Measurements from ENCODE around the gene LAT. TPM values are rescaled to one million over a fixed set of nuclear protein-coding genes. Genes with fewer than 3 reads are reported as not detected.
A peak's percentile ranks its signal among the peaks of the same experiment; 100 is the strongest.

Gene LAT
- total and polyA plus RNA-seq, 10 donors = 28.6 to 54.2 (median 32.6) TPM

DNA sequence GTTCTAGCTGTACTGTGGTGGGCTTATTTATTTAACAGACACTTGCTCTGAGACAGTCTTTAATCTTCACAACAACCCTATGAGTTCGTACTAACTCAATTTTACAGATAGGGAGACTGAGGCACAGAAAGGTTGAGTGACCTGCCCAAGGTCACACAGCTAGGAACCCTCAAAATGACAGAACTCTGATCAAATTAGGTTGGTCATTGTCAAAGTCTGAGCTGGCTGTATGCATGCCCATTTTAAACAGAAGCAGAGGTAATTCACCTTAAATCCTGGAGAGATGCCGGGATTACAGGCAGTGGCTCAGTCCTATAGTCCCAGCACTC, 24.9 kb downstream of the LAT start:
- no peak for DNase-seq
- H3K27ac ChIP-seq = peak overlapping the region in 1 of 8 donors; percentile 67
- TF ChIP-seq, protein P1, sequence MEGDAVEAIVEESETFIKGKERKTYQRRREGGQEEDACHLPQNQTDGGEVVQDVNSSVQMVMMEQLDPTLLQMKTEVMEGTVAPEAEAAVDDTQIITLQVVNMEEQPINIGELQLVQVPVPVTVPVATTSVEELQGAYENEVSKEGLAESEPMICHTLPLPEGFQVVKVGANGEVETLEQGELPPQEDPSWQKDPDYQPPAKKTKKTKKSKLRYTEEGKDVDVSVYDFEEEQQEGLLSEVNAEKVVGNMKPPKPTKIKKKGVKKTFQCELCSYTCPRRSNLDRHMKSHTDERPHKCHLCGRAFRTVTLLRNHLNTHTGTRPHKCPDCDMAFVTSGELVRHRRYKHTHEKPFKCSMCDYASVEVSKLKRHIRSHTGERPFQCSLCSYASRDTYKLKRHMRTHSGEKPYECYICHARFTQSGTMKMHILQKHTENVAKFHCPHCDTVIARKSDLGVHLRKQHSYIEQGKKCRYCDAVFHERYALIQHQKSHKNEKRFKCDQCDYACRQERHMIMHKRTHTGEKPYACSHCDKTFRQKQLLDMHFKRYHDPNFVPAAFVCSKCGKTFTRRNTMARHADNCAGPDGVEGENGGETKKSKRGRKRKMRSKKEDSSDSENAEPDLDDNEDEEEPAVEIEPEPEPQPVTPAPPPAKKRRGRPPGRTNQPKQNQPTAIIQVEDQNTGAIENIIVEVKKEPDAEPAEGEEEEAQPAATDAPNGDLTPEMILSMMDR (IDR thresholded peaks at IDR 0.05 in 8 of 11, conservative IDR thresholded peaks at IDR 0.05 in 3 of 11) = no peak
- TF ChIP-seq POLR2A (IDR thresholded peaks at IDR 0.05) = no peak
- TF ChIP-seq POLR2AphosphoS5 (IDR thresholded peaks at IDR 0.05) = no peak
- WGBS, 5 donors = 86 to 94% (median 91%) methylated on average over 2 of the region's 2 CpGs
- intact Hi-C loops (cut with DNase I; ENCODE audit: low total_unique reads) = no loop called here
- no peak overlapping the region for H3K4me3 ChIP-seq
- H3K36me3 ChIP-seq = no peaks in the 10 kb centered on the region
- no peaks in the 10 kb centered on the region for H3K9me3 ChIP-seq
- peaks cover 0 to 5% (median 0%) of the 10 kb centered on the region in 7 donors for H3K27me3 ChIP-seq (replicated peaks in 1 of 7)
- peaks cover 0 to 46% (median 6%) of the 10 kb centered on the region in 6 donors for H3K4me1 ChIP-seq

DNA sequence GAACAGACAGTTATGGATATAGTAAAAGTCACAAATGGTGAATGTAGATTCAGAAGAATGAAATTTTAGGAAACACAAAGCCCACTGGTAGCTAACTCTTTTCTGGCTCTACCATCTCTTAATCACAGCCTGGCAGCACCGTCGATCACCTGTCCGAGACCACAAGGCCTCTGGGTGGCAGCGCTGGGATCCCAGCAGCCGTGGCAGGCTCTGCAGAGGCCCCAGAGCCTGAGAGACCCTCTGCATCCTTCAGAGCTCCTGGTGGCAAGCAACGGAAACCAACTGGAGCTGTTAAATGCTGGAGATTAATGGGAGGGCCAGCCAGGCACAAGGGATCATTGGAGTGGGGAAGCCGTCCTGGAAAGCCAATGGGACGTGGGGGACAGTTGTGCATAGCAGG, 26.3 kb downstream of the LAT start:
- WGBS, 5 donors = 55 to 74% (median 65%) methylated on average over 7 to 8 of the region's 8 CpGs
- no peak overlapping the region for H3K4me3 ChIP-seq
- H3K9me3 ChIP-seq = no peaks in the 10 kb centered on the region
- peaks cover 0 to 5% (median 0%) of the 10 kb centered on the region in 7 donors for H3K27me3 ChIP-seq (replicated peaks in 1 of 7)
- H3K27ac ChIP-seq = no peak overlapping the region
- H3K36me3 ChIP-seq = no peaks in the 10 kb centered on the region
- H3K4me1 ChIP-seq = peaks cover 0 to 46% (median 6%) of the 10 kb centered on the region in 6 donors
- no peak for DNase-seq
- no peak for TF ChIP-seq POLR2AphosphoS5 (IDR thresholded peaks at IDR 0.05)
- TF ChIP-seq, protein P1 (IDR thresholded peaks at IDR 0.05 in 8 of 11, conservative IDR thresholded peaks at IDR 0.05 in 3 of 11) = no peak
- no peak for TF ChIP-seq POLR2A (IDR thresholded peaks at IDR 0.05)
- intact Hi-C loops (cut with DNase I; ENCODE audit: low total_unique reads) = no loop called here

DNA sequence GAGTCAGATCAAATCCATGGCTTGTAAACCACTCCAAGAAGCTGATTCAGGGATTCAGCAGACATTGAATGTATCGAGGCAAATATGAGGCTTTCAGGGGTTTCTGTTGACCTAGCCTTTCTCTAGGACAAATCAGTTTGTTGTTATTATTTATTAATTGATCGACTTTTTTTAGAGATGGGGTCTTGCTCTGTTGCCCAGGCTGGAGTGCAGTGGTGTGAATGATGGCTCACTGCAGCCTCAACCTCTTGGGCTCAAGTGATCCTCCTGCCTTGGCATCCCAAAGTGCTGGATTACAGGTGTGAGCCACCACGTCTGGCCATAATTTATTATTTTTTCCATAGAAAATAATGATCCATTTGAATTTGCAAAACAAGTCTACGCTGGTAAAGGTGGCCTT, 27.0 kb downstream of the LAT start:
- H3K27ac ChIP-seq = peak overlapping the region in 1 of 8 donors; percentile 70
- intact Hi-C loops (cut with DNase I; ENCODE audit: low total_unique reads) = no loop called here
- WGBS, 5 donors = 85 to 96% (median 90%) methylated on average over 4 of the region's 4 CpGs
- H3K9me3 ChIP-seq = no peaks in the 10 kb centered on the region
- DNase-seq = no peak
- peaks cover 0 to 5% (median 0%) of the 10 kb centered on the region in 7 donors for H3K27me3 ChIP-seq (replicated peaks in 1 of 7)
- no peak overlapping the region for H3K4me3 ChIP-seq
- peaks cover 0 to 46% (median 6%) of the 10 kb centered on the region in 6 donors for H3K4me1 ChIP-seq
- no peak for TF ChIP-seq POLR2AphosphoS5 (IDR thresholded peaks at IDR 0.05)
- TF ChIP-seq, protein P1 (IDR thresholded peaks at IDR 0.05 in 8 of 11, conservative IDR thresholded peaks at IDR 0.05 in 3 of 11) = no peak
- TF ChIP-seq POLR2A (IDR thresholded peaks at IDR 0.05) = no peak
- H3K36me3 ChIP-seq = no peaks in the 10 kb centered on the region

DNA sequence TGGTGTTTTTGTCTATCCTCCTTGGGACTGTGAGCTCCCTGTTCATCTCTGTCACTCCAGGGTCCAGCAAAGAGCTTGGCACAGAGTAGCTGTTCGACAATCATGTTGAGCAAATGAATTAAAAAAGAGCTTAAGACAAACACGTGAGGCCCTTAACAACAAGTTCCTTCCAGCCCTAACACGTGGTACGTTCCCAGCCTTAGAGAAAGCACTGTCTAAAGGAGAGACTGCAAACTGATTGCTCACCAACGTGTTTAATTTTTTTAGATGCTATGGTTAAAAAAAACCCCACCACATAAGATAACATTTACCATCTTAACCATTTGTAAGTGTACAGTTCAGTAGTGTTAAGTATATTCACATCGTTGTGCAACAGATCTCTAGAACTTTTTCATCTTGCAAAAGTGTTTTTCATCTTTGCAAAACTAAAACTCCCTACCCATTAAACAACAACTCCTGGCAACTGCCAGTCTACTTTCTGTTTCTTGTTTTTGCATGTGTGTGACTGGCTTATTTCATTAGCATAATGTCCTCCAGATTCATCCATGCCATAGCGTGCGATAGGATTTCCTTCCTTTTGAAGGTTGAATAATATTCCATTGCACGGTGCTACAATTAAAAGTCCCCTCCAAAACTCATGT, 28.2 kb downstream of the LAT start:
- H3K9me3 ChIP-seq = no peaks in the 10 kb centered on the region
- H3K4me3 ChIP-seq = no peak overlapping the region
- TF ChIP-seq POLR2A (IDR thresholded peaks at IDR 0.05) (no peak), POLR2AphosphoS5 (IDR thresholded peaks at IDR 0.05) (no peak)
- TF ChIP-seq, protein P1 (IDR thresholded peaks at IDR 0.05 in 8 of 11, conservative IDR thresholded peaks at IDR 0.05 in 3 of 11) = no peak
- peak overlapping the region in 5 of 8 donors; percentile 4 to 70 (median 57) for H3K27ac ChIP-seq
- intact Hi-C loops (cut with DNase I; ENCODE audit: low total_unique reads) = no loop called here
- H3K36me3 ChIP-seq = no peaks in the 10 kb centered on the region
- peaks cover 0 to 38% (median 6%) of the 10 kb centered on the region in 6 donors for H3K4me1 ChIP-seq
- DNase-seq = no peak
- peaks cover 0 to 5% (median 0%) of the 10 kb centered on the region in 7 donors for H3K27me3 ChIP-seq (replicated peaks in 1 of 7)
- 43 to 66% (median 53%) methylated on average over 9 of the region's 9 CpGs for WGBS, 5 donors

Data from spleen (tissue), 11 donors.